ENCODE measurements around the gene LRCH4.
"Not testable (repeated sequence)": the region's sequence is repeated elsewhere in the genome, so short reads cannot be mapped to it uniquely, and the experiment has no call there.

LRCH4 gene

GRCh38 chr7:100543586-100543985, 42.3 kb downstream of the LRCH4 start:
- DNase-seq, result no peak

DNA sequence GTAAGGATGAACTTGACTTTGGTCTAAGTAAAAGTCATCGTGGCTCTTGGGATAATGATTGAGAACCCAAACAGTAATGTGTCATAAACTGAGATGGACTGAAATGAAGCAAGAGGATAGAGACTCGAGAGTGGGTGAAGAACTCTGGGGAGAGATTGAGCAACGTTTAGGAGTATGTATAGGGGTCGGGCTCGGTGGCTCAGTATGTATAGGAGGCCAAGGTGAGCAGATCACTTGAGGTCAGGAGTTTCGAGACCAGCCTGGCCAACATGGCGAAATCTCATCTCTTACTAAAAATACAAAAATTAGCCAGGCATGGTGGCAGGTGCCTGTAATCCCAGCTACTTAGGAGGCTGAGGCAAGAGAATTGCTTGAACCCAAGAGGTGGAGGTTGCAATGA, 44.6 kb downstream of the LRCH4 start:
- not testable (repeated sequence) for DNase-seq

DNA sequence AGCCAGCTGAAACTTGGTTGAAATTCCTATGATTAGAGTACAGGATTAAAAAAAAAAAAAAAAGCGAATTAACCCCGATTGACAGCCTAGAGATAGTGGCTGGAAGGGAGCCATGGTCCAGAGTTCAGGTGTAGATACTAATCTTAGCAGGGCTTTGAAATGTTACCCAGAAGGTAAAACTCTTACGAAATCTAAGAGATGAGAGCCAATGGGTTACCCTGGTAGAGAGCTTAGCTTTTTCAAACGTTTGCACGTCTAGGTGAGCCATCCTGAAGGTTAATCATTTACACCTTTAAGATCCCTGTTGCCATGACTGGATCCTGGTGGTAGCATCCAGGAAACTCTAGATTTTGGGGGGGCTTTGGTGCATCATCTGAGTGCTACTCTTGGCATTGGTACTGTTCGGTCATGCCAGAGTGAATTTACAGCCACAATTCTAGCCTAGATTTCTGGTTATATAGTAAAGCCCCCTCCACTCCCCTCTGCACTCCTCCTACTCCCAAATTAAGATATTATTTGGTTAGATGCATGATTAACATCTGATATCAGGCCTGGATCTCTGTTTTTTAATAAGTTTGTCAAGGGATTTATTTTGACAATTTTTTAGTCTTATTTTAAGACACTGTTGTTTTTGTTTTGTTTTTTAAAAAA, 45.7 kb downstream of the LRCH4 start:
- no peak for DNase-seq

DNA sequence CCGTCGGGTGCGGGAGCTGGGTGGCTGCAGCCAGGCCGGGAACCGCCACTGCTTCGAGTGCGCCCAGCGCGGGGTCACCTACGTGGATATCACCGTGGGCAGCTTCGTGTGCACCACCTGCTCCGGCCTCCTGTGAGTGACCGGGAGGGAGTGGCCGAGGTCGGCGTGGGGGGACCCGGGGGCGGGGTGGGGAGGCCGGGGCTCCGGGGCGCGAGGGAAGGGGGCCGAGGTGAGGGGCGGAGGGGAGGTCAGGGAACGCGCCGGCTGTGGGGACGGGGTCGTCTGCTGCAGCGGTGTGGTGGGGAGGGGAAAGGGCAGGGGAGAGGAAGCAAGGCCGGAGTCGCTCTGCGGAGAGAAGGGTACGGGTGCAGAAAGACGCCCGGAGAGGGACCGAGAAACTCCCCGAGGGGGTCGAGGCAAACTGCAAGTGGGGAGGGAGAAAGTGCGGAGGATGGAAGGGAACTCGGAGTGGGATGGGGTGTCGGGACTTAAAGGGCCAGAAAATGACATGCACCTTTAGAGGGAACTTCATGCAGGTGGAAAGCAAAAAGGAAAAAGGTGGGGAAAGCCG, 46.4 kb downstream of the LRCH4 start:
- DNase-seq, result no peak

- DNase-seq, result peak; percentile 98 to 100 (median 100)
These were observed 47.1 kb downstream of the LRCH4 start, which contains the start of gene AGFG2 for GRCh38 chr7:100538654-100539435. Gene AGFG2, plus strand, starts transcription at chr7:100539203. Its CDS starts 144 bp downstream, at chr7:100539347.

DNA sequence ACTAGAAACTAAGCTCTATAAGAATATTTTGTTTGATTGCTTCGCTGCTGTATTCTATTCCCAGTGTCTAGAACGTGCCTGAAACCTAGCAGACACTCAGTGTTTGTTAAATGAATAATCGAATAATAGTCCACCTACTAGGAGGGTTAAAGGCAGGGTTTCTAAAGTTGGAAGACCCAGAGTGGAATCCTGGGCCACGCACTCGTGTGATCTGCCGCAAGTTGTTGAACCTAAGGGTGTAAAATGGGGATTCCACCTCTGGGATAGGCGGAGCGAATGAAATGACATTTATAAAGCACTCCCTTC, 47.6 kb downstream of the LRCH4 start:
- DNase-seq, result no peak

DNA sequence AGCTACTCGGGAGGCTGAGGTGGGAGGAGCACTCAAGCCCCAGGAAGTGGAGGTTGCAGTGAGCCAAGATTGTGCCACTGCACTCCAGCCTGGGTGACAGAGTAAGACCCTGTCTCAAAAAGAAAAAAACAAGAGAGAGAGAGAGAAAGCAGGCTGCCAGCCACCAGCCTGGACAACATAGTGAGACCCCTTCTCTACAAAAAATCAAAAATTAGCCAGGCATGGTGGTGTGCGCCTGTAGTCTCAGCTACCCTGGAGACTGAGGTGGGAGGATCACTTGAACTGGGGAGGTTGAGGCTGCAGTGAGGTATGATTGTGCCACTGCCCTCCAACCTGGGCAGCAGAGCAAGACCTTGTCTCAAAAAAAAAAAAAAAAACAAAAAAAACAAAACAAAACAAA, 49.2 kb downstream of the LRCH4 start:
- not testable (repeated sequence) for DNase-seq

DNA sequence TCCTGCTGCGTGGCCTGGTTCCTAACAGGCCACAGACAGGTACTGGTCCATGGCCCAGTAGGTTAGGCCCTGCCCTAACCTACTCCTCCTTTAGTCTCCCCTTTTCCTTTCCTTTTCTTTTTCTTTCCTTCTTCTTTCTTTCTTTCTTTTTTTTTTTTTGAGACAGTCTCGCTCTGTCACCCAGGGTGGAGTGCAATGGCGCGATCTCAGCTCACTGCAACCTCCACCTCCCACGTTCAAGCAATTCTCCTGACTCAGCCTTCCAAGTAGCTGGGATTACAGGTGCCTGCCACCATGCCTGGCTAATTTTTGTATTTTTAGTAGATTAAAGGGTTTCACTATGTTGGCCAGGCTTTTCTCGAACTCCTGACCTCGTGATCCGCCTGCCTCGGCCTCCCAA, 49.9 kb downstream of the LRCH4 start:
- DNase-seq, result not testable (repeated sequence)

DNA sequence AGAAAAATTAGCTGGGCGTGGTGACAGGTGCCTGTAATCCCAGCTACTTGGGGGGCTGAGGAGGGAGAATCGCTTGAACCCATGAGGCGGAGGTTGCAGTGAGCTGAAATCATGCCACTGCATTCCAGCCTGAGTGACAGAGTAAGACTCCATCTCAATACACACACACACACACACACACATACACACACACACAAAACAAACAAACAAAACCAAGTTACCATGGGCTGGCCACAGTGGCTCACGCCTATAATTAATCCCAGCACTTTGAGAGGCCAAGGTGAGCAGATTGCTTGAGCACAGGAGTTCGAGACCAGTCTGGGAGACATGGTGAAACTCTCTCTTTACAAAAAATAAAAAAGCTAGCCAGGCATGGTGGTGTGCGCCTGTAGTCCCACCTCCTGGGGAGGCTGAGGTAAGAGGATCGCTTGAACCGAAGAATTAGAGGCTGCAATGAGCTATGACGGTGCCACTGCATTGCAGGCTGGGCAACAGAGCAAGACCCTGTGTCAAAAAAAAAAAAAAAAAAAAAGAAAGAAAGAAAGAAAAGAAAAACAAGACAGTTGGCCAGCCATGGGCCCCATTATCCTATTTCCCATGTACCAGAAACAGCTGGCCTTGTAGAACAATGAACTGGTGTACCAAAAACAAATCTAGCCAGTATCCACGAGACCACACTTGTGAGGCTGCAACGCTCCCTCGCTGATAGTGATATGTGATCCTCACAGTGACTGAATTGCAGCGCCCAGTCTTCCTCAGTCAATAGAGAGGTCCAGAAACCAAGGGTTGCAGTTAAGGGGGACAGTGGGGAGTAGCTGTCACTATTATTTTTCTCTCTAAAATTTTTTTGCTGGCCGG, 53.5 kb downstream of the LRCH4 start:
- no peak for DNase-seq

DNA sequence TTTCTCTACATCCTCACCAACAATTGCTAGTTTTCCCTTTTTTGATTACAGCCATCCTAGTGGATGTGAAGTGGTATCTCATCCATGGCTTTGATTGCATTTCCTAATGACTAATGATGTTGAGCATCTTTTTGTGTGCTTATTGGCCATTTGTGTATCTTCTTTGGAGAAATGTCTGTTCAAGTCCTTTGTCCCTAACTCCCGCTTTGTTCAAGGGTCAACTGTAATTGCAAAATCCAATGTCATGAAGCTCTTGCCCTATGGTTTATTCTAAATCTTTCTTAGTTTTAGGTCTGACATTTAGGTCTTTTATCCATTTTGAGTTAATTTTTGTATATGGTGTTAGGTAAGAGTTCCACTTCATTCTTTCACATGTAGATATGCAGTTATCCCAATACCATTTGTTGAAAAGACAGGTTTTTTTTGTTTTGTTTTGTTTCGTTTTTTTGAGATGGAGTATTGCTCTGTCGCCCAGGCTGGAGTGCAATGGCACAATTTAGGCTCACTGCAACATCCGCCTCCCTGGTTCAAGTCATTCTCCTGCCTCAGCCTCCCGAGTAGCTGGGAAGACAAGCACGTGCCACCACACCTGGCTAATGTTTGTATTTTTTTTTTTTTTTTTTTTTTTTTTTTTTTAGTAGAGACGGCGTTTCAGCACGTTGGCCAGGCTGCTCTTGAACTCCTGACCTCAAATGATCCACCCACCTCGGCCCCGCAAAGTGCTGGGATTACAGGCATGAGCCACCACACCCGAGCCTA, 57.6 kb downstream of the LRCH4 start:
- DNase-seq, result not testable (repeated sequence)

Data from activated CD4-positive, CD25-positive, alpha-beta regulatory T cell (primary cell).